Neural cell (in vitro differentiated cells): ENCODE data around the gene NSG1. TPM values are rescaled to one million over a fixed set of nuclear protein-coding genes. Genes with fewer than 3 reads are reported as not detected.

Experiments
- H2AFZ ChIP-seq: fragments of 200-600, 300-800 bp; sonication (generic), shearing (Covaris generic); 2 replicates; pipeline ENCODE4 v1.6.0; 2014; ENCODE audit warnings: low read depth, mild to moderate bottlenecking, antibody characterized with exemption, low read length, moderate library complexity
- H3F3A ChIP-seq: fragments of 200-600 bp; shearing (Covaris generic); 2 replicates; pipeline ENCODE4 v1.6.1; 2016; ENCODE audit warnings: mild to moderate bottlenecking, moderate library complexity, mixed read lengths, antibody characterized with exemption, low read length; ENCODE audit not compliant: insufficient read depth, poor library complexity, severe bottlenecking
- H3K27ac ChIP-seq: fragments of 200-600, 300-800 bp; sonication (generic), shearing (Covaris generic); 2 replicates; pipeline ENCODE4 v1.5.1; 2014; ENCODE audit warnings: mild to moderate bottlenecking, low read length, moderate library complexity
- H3K27me3 ChIP-seq: fragments of 300-800, 200-600 bp; sonication (generic), shearing (Covaris generic); 2 replicates; pipeline ENCODE4 v1.6.0; 2014; ENCODE audit warnings: mild to moderate bottlenecking, low read depth, low read length, moderate library complexity; ENCODE audit not compliant: insufficient read depth
- H3K36me3 ChIP-seq: fragments of 300-800, 200-600 bp; sonication (generic), shearing (Covaris generic); 2 replicates; pipeline ENCODE4 v1.5.1; 2014; ENCODE audit warnings: mild to moderate bottlenecking, antibody characterized with exemption, low read length, moderate library complexity; ENCODE audit not compliant: insufficient read depth
- H3K4me2 ChIP-seq: fragments of 300-800, 200-600 bp; sonication (generic), shearing (Covaris generic); 2 replicates; pipeline ENCODE4 v1.6.0; 2014; ENCODE audit warnings: mild to moderate bottlenecking, low read length
- H3K4me3 ChIP-seq: fragments of 300-800, 200-600 bp; sonication (generic), shearing (Covaris generic); 2 replicates; pipeline ENCODE4 v1.5.1; 2014; ENCODE audit warnings: mild to moderate bottlenecking, low read length, moderate library complexity
- H3K79me2 ChIP-seq: fragments of 200-600 bp; shearing (Covaris generic); replicated peaks from 2 replicates; pipeline ENCODE4 v1.6.0; 2014; ENCODE audit warnings: mild to moderate bottlenecking, low read length, moderate library complexity; ENCODE audit not compliant: insufficient read depth
- H3K9ac ChIP-seq: fragments of 300-800, 200-600 bp; sonication (generic), shearing (Covaris generic); 2 replicates; pipeline ENCODE4 v1.6.1; 2016; ENCODE audit warnings: mild to moderate bottlenecking, low read length, mixed read lengths
- H3K9me2 ChIP-seq: fragments of 200-600 bp; shearing (Covaris generic); 2 replicates; pipeline ENCODE4 v1.6.1; 2016; ENCODE audit warnings: mild to moderate bottlenecking, low read length, mixed read lengths; ENCODE audit not compliant: insufficient read depth
- H3K9me3 ChIP-seq: fragments of 200-600, 300-800 bp; sonication (generic), shearing (Covaris generic); 2 replicates; pipeline ENCODE4 v1.6.1; 2016; ENCODE audit warnings: mild to moderate bottlenecking, mixed run types, low read length, moderate library complexity, mixed read lengths
- H4K20me1 ChIP-seq: fragments of 200-600 bp; shearing (Covaris generic); 2 replicates; pipeline ENCODE4 v1.6.1; 2016; ENCODE audit warnings: mild to moderate bottlenecking, mixed run types; ENCODE audit not compliant: insufficient read depth
- CTCF ChIP-seq: fragments of 450-650 bp; IDR thresholded peaks from 2 replicates; pipeline ENCODE4 v1.5.1; 2014; ENCODE audit warnings: antibody characterized with exemption, mild to moderate bottlenecking, moderate library complexity; ENCODE audit not compliant: poor library complexity, severe bottlenecking
- EP300 ChIP-seq: fragments of 450-650 bp; conservative IDR thresholded peaks from 2 replicates; pipeline ENCODE4 v1.6.1; 2014; ENCODE audit warnings: antibody characterized with exemption, mild to moderate bottlenecking, moderate library complexity; ENCODE audit not compliant: poor library complexity, severe bottlenecking
- EZH2 ChIP-seq: fragments of 200-600, 300-800 bp; shearing (Covaris generic), sonication (generic); IDR thresholded peaks from 2 replicates; pipeline ENCODE4 v1.6.1; 2014; ENCODE audit warnings: antibody characterized with exemption, low read length, borderline replicate concordance, mild to moderate bottlenecking; ENCODE audit not compliant: insufficient read depth, poor library complexity, severe bottlenecking
- MXI1 ChIP-seq: fragments of 450-650 bp; conservative IDR thresholded peaks from 2 replicates; pipeline ENCODE4 v1.6.1; 2014; ENCODE audit warnings: antibody characterized with exemption, mild to moderate bottlenecking; ENCODE audit not compliant: poor library complexity, severe bottlenecking
- POLR2AphosphoS5 ChIP-seq: IDR thresholded peaks from 2 replicates; pipeline ENCODE4 v1.6.1; 2012
- RAD21 ChIP-seq: fragments of 450-650 bp; conservative IDR thresholded peaks from 2 replicates; pipeline ENCODE4 v1.6.1; 2014; ENCODE audit warnings: antibody characterized with exemption, mild to moderate bottlenecking, moderate library complexity
- SMC3 ChIP-seq: fragments of 450-650 bp; conservative IDR thresholded peaks from 2 replicates; pipeline ENCODE4 v1.6.1; 2014; ENCODE audit warnings: antibody characterized with exemption, mild to moderate bottlenecking, moderate library complexity; ENCODE audit not compliant: poor library complexity
- TAF1 ChIP-seq: IDR thresholded peaks from 2 replicates; pipeline ENCODE4 v1.6.1; 2012; ENCODE audit warnings: low read depth
- polyA minus RNA-seq: library from RNA; depleted of rRNA, polyadenylated mRNA; stranded (reverse); fragments of >200 nt; gene quantifications from 2 replicates; pipeline ENCODE4 v1.2.3, GENCODE V29; 2014
- polyA plus RNA-seq: library from polyadenylated mRNA; depleted of rRNA; stranded (reverse); fragments of >200 nt; gene quantifications from 2 replicates; pipeline ENCODE4 v1.2.3, GENCODE V29; 2014
- TF ChIP-seq, protein P1 (sequence below): IDR thresholded peaks from 2 replicates; pipeline ENCODE4 v1.6.1; 2012; ENCODE audit warnings: borderline replicate concordance

Gene NSG1, protein sequence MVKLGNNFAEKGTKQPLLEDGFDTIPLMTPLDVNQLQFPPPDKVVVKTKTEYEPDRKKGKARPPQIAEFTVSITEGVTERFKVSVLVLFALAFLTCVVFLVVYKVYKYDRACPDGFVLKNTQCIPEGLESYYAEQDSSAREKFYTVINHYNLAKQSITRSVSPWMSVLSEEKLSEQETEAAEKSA
- polyA plus RNA-seq (847 and 921 TPM in 2 replicates), polyA minus RNA-seq (536 and 549 TPM in 2 replicates)

DNA sequence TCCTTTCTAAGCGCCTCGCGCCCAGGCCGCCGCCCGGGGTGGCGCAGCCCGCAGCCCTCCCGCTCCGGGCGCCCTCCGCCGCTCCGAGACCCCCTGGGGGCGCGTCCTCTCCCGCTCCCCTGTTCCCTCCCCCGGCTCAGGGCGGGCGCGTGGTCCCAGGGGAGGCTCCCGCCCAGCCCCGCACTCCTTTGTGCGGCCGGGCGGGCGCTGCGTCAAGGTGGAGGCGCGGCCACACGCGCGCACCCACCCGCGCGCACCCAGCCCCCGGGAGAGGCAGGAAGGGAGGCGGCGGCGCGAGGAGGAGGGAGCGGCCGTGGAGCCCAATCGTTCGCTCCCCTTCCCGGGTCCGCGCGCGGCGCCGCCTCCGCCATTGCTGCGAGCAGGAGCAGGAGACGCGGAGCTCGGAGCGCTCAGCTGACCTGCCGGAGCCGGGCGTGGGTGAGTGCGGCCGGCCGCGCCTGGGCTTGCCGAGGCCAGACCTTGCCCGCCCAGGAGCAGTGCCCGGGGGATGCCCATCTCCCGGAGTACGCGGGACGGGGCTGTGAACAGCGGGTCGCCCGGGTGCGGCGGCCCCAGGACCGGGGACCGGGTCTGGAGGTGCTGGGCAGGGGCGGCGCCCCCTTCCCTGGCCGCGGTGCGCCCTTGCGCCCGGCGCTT lies at the start of gene NSG1:
Gene NSG1 (plus strand): TSS at position 367 of the 657 bp plus-strand sequence. CDS start 528 bp downstream, outside the sequence.
- peak within 1 kb of the TSS; percentile 89 for H2AFZ ChIP-seq
- H3K36me3 ChIP-seq, result peaks cover 10% of the 10 kb centered on the region
- H3K9ac ChIP-seq, result peak within 1 kb of the TSS; percentile 97
- no peaks in the 10 kb centered on the region for H3K9me3 ChIP-seq
- H4K20me1 ChIP-seq, result peaks cover 9% of the 10 kb centered on the region
- peaks cover 63% of the 10 kb centered on the region for H3K79me2 ChIP-seq
- peaks cover 1% of the 10 kb centered on the region for H3F3A ChIP-seq
- H3K4me3 ChIP-seq, result peak within 1 kb of the TSS; percentile 97
- peak within 1 kb of the TSS; percentile 90 for H3K27ac ChIP-seq
- H3K4me2 ChIP-seq, result peak within 1 kb of the TSS; percentile 85
- no peaks in the 10 kb centered on the region for H3K27me3 ChIP-seq
- peak; percentile 77 for TF ChIP-seq TAF1
- TF ChIP-seq, protein P1, sequence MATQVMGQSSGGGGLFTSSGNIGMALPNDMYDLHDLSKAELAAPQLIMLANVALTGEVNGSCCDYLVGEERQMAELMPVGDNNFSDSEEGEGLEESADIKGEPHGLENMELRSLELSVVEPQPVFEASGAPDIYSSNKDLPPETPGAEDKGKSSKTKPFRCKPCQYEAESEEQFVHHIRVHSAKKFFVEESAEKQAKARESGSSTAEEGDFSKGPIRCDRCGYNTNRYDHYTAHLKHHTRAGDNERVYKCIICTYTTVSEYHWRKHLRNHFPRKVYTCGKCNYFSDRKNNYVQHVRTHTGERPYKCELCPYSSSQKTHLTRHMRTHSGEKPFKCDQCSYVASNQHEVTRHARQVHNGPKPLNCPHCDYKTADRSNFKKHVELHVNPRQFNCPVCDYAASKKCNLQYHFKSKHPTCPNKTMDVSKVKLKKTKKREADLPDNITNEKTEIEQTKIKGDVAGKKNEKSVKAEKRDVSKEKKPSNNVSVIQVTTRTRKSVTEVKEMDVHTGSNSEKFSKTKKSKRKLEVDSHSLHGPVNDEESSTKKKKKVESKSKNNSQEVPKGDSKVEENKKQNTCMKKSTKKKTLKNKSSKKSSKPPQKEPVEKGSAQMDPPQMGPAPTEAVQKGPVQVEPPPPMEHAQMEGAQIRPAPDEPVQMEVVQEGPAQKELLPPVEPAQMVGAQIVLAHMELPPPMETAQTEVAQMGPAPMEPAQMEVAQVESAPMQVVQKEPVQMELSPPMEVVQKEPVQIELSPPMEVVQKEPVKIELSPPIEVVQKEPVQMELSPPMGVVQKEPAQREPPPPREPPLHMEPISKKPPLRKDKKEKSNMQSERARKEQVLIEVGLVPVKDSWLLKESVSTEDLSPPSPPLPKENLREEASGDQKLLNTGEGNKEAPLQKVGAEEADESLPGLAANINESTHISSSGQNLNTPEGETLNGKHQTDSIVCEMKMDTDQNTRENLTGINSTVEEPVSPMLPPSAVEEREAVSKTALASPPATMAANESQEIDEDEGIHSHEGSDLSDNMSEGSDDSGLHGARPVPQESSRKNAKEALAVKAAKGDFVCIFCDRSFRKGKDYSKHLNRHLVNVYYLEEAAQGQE, result peak; percentile 78
- TF ChIP-seq EP300, result peak; percentile 71
- peak; percentile 72 for TF ChIP-seq MXI1
- TF ChIP-seq SMC3, result no peak
- no peak for TF ChIP-seq EZH2
- TF ChIP-seq RAD21, result no peak
- no peak for TF ChIP-seq CTCF
- peak; percentile 82 for TF ChIP-seq POLR2AphosphoS5
- no peaks in the 10 kb centered on the region for H3K9me2 ChIP-seq

DNA sequence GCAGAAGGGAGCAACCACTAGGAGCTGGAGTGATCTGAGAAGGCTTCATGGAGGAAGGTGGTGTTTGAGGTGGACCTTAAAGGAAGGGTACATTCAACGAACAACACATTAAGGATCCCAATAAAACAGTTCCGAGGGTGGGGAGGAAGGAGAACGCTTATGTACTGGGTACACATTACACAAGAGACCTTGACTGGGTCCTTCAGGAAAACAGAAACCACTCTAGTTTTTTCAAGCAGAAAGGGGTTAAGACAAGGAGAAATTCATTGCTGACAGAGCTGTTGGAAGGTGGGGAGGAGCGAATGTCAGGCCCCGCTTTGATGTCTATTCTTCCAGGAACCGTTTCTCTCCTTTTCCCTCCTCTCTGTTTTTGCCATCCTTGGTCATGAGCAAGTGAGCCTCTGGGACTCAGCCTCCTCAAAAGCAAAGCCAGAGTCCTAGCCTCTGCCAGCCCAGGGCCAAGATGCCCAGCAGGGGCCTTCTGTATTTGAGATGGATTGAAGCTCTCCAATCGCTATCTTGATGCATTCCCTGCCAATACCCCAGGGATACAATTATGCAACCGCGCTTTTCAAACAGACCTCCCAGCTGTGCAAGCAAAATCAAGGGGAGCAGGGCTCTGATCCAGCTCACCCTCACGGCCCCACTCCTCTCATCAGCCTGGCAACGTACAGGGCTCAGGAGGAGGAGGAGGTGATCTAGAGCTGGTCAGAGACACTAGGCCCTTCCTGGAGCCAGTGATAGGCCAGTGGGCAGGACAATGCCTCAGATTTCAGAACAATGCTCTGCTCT lies 48.5 kb upstream of the NSG1 start:
- H3K27me3 ChIP-seq, result no peaks in the 10 kb centered on the region

More for the DNA sequence above, 48.5 kb upstream of the NSG1 start:
- no peak overlapping the region for H3K4me2 ChIP-seq
- no peaks in the 10 kb centered on the region for H3K79me2 ChIP-seq
- no peaks in the 10 kb centered on the region for H4K20me1 ChIP-seq
- no peak overlapping the region for H3K4me3 ChIP-seq
- H2AFZ ChIP-seq, result no peak overlapping the region
- H3K9me2 ChIP-seq, result no peaks in the 10 kb centered on the region
- no peaks in the 10 kb centered on the region for H3K36me3 ChIP-seq
- H3K9me3 ChIP-seq, result no peaks in the 10 kb centered on the region
- H3K27ac ChIP-seq, result no peak overlapping the region
- no peak overlapping the region for H3K9ac ChIP-seq
- TF ChIP-seq MXI1 (no peak), RAD21 (no peak), CTCF (no peak), EP300 (no peak), TAF1 (no peak), POLR2AphosphoS5 (no peak), SMC3 (no peak), EZH2 (no peak)
- TF ChIP-seq, protein P1, result no peak
- H3F3A ChIP-seq, result no peaks in the 10 kb centered on the region
